Dedifferentiated amniotic fluid mesenchymal stem cell (primary cell): Measurements from ENCODE around the gene AGBL4.

Experiments
- DNase-seq: peaks from one replicate; pipeline ENCODE4 v3.0.0-alpha.2; 2016; ENCODE audit errors: extremely low spot score

AGBL4 gene

GRCh38 chr1:48681476-48682305, 1342.1 kb downstream of the AGBL4 start:
- DNase-seq, result no peak

DNA sequence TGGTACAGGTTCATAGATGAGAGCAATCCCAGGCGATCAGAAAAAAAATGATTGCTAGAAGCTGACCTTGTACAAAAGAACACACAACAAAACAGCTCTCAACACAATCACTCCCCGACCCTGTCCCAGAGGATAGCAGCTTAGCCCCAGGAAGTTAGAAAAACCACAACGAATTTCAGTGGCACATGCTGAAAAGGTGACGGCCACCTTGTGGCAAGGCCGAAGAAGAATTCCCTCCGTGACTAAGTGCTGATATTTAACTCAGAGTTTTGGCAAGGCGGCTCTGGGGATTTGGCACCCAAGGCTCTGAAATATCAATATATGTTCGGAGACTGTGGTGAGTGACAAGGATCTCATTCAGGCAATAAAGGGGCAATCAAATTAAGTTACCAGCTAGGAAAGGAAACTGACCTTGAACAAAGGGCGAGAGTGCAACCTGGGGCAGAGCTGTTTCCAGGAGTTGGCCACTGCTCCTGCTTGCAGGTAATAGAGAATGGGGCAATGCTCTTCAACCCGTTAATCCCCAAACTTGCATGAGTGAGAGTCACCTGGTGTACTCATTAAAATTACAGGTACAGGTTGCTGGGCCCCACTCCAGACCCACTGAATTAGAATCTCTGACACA, 1343.2 kb downstream of the AGBL4 start:
- no peak for DNase-seq

DNA sequence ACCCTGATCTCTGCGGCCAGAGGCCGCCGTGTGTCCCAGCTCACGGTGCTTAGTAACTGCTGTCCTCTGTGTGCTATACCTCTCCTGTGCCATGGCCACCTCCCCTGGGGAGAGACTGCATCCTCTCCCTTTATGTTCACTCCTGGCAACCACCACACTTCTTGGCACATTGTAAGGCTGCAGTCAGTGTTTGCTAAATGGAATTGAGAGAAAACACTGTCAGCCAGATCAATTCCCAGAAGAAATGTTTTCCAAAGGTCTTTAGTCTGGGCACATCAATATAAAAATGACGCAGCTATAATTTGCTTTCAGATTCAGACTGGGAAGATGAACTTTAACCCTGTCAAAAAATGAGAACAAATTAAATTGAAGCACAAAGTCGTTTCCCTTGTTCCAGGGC, 1343.9 kb downstream of the AGBL4 start:
- DNase-seq, result no peak

DNA sequence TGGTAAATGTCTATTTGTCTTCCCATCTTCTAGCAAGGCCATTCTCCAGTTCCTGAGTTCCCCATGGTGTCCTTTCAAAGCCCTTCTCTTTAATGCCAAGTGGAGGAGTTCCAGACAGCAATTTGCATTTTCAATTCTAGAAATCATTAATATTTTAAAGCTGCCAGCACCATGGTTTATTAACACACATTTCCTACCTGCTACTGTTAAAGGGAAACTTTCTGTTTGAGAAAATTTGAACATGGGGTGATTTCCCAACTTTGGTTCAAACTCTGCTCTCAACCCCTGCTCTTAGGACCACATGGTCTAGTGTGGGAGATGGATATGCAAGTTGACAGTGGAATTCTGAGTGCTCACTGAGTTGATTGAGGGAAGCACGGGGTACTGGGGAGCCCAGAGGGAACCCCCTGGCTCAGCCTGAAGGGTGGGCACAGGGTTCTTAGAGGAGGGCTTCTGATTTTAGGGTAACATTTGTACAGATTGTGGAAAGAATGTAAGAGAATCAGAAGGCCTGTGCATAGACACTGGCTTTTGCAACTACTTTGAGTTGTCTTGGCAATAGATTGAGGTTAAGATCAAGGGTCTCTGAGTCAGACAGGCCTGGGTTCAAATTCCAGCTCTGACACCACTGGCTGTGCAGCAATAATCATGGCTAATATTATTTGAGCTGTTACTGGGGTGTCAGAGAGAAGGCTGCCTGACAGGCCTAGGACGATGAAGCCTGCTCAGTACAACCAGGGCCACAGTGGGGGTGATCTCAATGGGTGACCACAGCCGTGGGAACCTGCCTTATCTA, 1344.8 kb downstream of the AGBL4 start:
- no peak for DNase-seq

GRCh38 chr1:48677306-48678287, 1346.2 kb downstream of the AGBL4 start:
- DNase-seq, result peak; percentile 61

DNA sequence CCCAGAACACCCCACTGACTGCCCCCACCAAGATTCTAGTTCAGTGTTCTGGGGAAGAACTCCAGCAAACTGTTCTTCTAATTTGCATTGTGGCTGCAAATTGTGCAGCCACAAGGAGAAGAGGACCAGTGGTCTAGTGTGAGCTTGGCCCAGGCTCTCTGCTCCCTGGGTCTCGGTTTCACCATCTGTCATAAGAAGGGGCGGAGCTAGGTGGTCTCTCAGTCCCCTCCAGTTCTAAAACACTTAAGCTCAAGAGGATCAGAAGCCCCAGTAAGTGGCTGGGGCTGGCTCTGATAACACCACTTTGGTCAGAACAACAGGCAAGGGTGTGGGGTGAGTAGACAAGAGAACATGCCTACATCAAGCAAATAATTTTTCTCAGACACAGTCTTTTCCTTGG, 1346.9 kb downstream of the AGBL4 start:
- DNase-seq, result no peak

GRCh38 chr1:48676376-48676775, 1347.4 kb downstream of the AGBL4 start:
- no peak for DNase-seq

GRCh38 chr1:48675251-48675650, 1348.5 kb downstream of the AGBL4 start:
- no peak for DNase-seq

GRCh38 chr1:48674641-48675040, 1349.1 kb downstream of the AGBL4 start:
- no peak for DNase-seq

DNA sequence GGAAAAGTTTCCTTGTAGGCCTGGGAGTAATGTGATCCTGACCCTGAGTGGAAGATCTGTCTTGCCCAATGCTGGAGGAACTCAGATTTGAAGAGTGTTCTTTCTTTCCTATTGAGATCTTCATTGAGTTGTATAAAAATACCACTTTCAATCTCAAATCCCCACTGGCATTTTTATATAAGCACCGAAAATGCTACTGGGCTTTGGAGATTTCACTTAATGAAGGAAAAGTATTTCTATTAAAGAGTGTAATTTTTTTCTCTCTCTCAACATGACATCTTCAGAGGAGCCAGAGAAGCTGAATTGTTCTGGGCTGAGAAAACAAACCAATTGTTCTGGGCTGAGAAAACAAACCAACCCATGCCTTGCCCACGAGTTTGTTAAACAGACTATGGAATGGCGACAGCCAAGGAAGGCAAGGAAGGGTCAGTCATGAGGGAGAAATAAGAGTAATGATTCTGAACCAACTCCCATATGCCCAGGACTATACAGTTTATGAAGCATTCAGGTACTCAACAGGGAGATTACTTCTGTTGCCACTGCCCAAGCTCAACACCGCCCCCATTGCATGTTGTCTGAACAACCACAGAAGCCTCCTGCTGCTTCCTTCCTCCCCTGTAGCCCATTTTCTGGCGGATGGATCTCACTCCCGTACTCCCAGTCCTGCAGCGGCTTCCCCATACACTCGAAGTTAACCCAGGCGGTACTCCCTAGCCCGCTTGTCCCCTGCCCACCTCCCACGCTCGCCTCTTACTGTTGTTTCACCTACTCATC, 1350.2 kb downstream of the AGBL4 start:
- no peak for DNase-seq

GRCh38 chr1:48671578-48671977, 1352.2 kb downstream of the AGBL4 start:
- DNase-seq, result no peak

DNA sequence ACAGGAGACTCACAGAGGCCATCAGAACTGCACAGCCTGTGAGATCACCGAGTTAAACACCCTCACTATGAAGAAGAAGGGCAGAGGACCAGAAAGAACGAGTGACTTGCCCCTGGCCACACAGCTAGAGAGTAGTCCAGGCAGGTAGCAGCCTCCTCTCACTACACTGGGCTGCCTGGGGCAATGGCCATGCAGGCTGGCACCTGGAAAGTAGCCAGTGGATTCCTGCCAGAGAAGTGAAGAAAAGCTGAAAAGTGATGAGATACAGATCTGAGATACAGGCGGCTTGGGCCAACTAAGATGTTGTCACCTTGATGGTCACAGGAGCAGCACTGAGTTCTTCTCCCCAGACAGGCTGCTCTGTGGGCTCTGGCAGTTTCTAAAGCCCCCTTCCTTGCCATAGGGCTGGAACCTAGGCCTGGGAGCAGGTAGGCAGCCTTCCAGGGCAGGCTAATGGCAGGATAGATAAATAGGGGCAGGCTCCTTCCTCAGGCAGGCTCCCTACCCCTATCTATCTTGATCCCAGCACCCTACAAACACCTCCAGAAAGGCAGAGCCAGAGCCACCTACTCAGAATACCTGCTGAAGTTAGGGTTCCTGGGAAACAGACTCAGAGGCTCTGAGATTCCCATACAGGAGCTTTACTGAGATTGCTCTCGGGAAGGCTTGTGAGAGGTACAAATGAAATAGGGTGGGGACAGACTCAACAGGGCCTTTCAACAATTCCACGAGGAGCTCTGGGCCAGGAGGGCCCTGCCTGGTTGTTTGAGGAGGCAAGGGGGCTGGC, 1353.3 kb downstream of the AGBL4 start:
- DNase-seq, result no peak

DNA sequence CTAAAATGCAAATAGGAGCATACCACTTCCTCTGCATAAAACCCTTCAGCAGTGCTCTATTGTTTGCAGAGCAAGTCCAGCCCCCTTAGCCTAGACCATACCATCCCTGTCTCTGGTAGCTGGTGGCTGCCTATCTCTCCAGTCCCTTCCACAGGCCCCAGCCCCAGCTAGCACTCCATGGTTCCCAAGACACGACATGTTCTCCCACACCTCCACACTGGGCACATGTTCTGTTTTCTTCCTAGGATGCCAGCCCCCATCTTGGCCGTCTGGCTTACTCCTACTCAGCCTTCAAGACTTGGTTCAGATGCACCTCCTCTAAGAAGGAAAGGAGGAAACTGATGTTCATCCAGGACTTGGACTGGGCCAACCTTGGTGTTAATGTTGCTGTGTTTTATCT, 1355.4 kb downstream of the AGBL4 start:
- no peak for DNase-seq

DNA sequence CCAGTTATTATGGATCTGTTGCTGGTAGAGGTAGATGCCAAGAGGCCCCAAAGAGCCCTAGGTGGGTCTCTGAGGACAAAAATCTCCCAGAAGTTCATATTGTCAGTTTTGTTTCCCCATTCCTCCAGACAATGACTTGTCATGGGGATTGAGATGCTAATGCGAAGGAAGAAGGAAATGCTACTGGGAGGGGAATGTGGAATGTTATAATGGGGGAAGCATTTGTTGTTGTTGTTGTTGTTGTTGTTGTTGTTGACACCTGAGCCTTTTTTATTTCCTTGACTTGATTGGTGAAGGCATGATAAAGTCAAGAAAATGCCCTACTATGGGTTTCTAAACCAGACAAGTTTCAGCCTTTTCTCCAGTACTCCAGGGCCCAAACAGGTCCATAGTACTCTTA, 1356.0 kb downstream of the AGBL4 start:
- no peak for DNase-seq

- DNase-seq, result no peak
Observed at GRCh38 chr1:48665708-48666407, 1357.9 kb downstream of the AGBL4 start.

- DNase-seq, result no peak
Observed at GRCh38 chr1:48661726-48662463, 1361.9 kb downstream of the AGBL4 start.

DNA sequence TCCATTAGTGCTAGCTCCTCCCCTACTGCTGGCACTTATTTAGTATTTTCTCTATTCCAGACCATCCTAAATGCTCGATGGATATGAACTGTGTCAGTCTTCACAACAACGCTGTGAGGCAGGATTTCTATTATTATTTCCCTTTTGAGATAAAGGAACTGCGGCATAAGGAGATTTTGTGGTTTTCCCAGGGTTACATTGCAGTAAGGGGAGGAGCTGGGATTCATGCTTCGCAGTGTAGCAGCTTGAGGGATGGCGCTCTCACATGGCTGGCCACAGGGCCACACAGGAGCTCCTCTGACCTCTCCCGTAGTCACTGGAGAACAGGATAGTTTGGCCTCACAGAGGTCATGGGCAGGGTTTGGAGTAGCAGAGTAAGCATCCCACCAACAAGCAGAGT, 1364.0 kb downstream of the AGBL4 start:
- DNase-seq, result no peak

DNA sequence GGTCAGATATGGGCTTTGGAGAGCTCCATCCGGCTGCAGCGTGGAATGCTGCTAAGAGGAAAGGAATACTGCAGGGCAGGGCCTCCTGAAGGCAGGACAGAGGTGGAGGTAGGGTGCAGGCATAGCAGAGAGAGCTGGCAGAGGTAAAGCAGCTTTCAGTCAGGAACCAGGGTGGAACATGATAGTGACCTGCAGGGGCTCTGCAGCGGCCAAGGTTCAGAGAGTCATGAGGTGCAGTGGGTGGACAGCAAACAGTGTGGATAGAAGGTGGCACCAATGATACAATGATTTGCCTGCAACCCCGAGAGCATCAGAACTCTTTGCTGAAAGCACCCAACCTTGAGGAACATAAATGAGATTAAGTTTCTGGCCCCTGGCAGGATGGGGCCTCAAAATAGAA, 1366.3 kb downstream of the AGBL4 start:
- DNase-seq, result no peak
